ENCODE measurements around the gene TGIF1.

TGIF1 gene

DNA sequence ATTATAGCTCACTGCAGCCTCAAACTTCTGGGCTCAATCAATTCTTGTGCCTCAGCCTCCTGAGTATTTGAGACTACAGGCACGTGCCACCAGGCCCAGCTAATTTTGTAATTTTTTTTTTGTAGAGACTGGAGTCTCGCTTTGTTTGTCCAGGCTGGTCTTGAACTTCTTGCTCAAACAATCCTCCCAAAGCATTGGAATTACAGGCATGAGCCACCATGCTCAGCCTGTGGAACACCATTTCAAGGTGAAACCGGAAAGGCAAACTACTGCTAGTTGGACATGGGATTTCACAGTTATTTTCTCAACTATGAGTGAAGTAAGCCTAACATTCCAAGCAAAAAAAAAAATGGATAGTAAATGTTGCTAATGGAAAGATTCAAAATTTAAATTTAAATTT lies 20.9 kb upstream of the TGIF1 start:
- DNase-seq (ENCODE audit: low spot score), result no peak

DNA sequence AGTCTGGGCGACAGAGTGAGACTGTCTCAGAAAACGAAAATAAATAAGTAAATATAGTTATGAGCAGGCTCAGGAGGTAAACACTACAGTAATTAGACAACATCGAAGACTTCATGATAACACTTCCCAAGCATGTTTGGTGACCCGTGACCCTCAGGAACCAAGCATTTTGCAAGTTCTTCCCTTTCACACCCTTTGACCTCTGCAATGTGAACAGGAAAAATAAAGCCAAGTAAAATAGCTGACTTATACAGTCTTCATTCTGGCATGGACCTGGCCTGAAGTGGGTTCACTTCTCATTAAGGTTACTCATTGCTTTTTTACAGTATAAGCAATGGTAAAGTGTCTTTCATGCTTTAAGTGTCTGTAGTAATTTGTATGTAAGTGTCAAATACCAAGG lies 15.3 kb upstream of the TGIF1 start:
- DNase-seq (ENCODE audit: low spot score), result no peak

DNA sequence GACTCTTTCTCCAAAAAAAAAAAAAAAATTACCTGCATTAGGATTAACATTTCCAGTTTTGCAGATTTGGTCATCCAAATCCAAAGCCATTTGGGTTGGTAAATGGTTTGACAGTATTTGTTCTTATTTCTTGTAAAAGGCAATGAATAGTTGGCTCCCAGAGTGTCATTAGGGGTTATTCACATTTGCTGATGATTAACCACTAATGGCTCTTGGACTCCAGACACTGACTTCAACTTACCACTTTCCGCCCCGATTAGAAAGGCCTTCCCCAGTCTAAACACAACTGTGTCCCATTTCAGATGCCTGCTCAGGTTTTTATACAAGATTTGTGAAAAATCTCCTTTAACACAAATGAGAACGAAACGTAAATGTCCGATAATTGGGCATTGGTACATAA lies 9.6 kb upstream of the TGIF1 start:
- no peak for DNase-seq (ENCODE audit: low spot score)

DNA sequence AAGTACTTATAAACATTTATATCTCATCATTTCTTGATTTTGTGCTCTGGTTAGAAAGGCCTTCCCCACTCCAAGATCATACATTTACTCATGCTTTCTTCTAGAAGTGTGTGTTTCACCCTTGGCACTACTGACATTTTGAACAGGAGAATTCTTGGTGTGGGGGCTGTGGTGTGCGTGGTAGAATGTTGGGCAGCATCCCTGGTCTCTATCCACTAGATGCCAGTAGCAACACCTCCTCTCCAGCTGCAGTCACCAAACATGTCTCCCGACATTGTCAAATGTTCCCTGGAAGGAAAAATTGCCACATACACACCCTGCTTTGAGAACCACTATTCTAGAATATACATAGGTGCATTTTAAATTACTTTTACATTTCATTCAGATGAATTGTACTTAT lies 8.7 kb upstream of the TGIF1 start:
- peak; percentile 18 for DNase-seq (ENCODE audit: low spot score)

DNA sequence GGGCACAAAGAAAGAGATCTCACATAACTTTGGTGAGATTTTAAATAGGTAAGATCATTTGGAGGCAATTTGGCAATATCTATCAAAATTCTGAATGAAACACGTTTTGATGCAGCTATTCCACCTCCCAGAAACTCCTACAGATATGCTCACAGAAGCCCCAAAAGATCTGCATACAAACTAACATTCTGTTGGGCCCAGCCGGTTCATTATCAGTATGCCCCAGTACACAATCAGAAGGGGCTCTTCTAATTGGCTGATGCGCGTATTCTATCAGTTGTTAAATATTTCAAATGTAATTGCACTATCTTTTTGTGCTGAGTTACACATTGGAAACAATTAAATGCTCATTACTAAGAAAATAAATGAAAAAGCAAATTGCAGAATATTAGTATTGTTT lies 7.1 kb upstream of the TGIF1 start:
- DNase-seq (ENCODE audit: low spot score), result no peak

DNA sequence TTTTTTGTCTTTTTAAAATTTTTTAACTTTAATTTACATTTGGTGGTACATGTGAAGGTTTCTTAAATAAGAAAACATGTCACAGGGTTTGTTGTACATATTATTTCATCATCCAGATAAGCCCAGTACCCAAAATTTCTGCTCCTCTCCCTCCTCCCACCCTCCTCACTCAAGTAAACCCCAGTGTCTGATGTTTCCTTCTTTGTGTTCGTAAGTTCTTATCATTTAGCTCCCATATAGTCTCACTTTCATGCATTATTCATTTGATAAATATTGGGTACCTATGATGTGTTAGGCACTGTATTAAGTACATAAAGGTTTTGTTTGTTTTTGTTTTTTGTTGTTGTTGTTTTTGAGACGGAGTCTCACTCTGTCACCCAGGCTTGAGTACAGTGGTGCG lies 5.7 kb upstream of the TGIF1 start:
- no peak for DNase-seq (ENCODE audit: low spot score)

DNA sequence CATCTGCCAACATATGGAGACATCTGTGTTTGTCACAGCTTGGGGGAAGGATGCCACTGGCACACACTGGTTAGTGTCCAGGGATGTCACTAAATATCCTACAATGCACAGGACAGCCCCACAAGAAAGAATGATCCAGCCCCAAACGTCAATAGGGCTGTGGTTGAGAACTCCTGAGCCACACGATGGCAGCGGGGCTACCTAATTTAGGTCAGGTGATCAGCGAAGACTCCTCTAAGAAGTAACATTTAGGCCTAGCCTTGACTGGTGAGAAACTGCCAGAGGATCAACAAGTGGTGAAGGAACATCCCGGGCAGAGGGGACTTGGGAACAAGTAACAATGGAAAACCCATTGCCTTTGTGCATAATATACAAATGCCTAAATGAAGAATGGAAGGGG lies 5.0 kb upstream of the TGIF1 start:
- no peak for DNase-seq (ENCODE audit: low spot score)

DNA sequence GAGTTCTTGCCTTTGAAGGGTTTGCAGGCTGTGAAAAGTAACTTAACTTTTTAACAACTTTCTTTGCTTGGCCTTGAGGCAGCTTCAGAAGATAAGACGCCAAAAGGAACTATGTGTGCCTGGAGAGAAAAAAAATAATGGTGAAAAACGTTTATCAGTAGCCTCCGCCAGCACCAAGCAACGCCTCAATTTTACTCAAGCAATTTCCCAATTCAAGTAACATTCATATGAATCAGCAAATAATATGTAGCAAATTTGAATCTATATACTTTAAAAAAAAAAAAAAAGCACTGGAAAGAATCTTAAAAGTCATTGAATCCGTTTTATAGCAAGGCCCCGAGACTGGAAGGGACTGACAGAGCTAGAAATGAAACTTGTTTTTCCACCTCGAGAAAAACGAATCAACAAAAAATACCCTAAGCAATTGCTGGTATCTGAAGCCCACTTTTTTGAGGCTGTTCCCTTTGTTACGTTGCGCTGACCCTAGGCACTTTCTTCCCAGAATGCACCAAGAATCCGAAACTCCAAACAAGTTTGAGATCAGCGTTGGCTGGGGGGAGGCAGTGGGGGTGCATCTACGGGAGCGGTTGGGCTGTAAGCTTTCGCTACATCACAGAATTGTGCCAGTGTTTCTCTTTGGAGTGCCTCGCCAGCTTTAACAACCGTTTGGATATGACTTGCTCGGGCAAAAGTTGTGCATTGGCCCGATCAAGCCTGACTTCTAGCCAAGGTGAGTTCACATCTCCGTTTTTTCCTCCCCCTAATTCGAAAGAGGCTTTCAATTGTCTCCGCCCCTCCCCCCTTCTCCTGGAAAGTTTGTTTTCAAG lies 2.7 kb upstream of the TGIF1 start:
- peak; percentile 15 for DNase-seq (ENCODE audit: low spot score)

DNA sequence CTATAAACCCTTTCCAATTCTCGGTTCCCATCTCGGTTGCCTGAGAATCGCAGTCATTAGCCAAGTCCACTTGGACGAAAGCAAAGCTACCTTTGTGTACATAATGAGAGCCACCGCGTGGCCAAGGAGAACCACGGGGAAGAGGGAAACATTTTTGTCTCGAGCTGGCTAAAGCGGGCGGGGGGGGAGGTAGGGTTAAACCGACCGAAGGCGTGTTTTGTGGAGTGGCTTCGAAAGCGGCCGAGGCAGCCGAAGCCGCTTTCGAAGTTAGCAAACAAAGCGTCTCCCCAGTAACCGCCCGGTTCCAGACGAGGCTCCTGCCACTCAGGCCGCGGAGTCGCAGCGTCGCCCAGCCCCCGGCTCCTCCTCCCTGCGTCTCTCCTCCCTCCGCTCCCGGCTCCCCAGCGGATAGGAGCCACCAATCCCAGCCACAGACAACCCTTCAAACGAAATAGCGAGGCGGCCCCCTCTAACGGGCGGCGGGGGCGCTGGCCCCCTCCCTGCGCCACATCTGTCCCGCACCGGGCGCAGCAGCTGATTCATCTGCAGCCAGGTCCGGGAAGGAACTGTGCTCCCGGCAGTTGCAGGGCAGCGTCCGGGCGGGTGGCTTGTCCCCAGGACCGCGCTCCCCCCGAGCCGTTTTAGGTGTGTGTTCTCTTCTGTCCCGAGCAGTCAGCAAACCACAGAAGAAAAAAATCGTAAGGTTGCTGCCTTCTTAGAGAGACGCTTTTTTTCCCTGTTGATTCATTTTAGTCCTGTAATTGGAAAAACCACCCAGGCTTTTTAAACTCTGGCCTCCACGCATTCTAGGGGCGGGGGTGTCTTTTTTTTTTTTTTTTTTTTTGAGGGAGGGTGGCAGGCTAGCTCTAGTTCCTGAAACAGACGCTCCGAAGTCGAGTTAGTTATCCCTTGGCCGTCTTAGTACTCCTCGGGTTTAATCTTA lies 1.8 kb upstream of the TGIF1 start:
- peak; percentile 90 for DNase-seq (ENCODE audit: low spot score)

DNA sequence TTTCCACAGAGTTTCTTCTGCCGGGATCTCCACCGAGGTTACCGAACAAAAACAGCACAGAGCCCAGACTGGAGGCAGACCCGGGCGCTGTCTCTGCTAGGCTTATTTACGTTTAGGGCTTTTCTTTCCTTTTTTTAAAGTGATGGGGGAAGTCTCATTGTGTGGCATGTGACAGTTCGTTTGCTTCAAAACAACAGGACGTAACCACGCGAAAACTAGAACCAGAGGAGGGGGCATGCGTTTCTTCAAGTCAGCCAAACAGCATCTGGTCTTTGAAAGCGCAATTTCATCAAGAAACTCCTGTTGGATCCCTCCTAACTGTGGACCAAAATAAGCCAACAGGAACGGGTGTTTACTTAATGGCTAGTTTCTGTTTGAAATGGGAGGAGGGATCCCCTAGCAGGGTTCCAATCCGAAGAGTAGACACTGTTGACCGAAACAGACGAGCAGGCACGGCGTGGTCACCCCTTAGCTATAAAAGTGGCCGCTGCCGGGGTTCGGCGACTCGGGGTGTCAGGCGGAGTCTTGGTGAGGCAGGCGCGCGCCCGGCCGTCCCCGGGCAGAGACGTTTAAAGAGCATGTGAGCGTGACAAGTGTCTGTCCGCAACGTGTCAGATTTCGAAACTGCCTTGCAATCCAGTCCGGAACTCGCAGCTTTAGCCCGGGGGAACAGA lies 997 bp upstream of the TGIF1 start:
- DNase-seq (ENCODE audit: low spot score), result peak; percentile 21

DNA sequence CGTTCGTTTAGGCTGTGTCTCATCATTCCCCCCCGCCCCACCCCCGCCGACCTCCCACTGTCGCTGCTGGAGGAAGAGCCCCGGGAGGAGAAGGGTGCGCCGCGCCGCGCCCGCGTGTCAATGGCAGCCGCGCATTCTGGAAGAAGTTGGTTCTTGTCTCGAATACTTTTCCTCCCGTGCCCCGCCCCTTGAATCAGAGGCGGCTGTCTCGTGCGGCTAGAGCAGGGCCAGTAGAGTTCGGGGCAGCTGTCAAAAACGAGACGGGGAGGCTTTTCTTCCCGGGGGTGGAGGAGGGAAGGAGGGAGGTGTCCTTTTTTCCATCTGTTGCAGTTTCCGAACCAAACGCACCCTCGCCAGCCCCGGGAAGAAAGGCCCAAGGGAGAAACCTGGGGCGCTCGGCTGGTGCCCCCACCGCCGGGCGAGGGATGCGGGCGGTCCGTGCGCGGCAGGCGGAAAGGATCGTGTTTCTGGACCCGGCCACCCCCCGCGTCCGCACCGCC lies 410 bp upstream of the TGIF1 start:
- peak; percentile 51 for DNase-seq (ENCODE audit: low spot score)

DNA sequence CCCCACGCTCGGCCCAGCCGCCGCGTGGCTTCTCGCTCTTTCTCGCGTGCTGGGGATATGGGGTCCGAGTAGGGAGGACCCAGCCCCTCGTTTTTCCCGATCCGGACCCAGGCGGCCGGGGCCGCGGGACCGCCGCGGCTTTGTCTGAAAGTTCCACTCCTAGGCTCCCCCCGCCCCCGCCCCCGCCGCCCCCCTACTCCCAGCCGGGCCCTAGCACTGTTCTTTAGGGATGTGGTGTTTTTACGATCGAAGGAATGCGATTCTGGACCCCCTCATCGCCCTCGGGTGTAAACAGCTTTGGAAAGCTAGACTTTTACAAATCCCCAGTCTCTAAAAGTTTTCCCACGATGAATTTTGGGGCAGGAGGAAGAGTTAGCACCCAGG lies 819 bp downstream of the TGIF1 start:
- DNase-seq (ENCODE audit: low spot score), result no peak

DNA sequence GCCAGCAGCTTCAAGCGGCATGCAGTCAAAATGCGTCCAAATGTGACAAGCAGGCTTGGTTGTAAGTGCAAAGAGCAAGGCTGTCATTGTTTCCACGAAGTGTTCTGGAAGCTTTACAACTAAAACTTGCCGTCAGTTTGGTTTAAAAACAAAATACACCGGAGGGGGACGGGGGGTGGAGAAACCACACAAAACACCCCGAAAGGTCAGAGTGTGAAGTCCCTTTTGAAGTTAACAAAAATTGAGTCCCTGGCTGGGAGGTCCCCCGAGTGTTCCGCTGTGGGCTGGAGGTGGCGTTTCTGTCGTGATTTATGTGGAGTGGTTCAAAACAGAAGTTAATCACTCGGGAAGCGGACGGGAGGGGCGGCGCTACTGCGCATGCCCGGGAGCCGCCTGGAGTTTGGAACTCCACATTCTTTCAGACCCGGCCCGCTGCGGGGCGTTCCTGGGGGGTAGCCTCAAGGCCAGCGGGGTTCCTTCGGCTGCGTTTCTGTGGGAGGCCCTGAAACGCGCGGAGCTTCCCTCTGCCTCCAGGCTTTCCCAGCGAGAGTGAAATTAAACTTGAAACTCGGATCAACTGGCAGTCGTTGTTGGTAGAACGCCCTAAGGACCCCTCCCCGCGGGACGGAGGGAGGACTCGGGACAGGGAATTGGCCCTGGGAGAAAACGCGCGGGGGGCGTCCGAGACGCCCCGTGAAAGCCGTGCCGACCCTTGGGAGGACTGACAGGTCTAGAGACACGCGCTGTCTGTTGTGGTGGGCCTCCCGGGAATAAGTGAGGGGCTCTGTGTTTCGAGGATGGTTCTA lies 1.4 kb downstream of the TGIF1 start:
- DNase-seq (ENCODE audit: low spot score), result peak; percentile 65

DNA sequence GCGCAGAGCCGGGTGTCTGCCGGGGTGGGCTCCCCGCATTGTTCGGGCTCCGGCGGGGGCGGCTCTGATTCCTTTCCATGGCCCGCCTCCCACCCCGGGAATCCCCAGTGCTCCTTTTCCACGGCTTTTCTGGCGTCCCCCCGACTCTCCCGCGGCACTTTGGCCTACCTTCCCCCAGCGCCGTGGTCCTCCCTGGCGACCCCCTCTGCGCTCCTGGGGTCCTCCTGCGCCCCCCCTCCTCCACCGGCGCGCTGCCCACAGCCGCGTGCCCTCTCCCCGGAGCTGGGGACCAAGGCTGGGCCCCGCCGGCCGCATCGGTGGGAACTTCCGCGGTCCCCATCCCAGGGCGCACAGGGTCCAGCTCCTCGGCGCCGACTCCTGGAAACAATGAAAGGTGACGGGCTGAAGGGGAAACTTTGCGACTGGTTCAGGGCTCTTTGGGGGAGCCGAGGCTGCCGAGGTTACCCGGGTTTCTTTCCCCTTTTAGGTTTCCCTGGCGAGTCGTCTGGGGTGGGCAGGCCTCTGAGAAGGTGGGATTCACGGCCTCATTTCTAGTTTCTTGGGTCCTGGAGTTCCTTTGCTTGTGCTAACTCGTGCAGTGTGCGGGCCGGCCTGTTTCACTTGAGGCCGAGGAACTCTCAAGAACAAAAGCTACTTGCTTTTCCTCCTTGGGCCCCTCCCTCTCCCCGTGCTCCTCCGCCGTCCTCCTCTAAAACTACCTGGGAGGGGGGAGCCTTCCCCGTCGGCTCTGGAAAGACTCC lies 2.2 kb downstream of the TGIF1 start:
- no peak for DNase-seq (ENCODE audit: low spot score)

DNA sequence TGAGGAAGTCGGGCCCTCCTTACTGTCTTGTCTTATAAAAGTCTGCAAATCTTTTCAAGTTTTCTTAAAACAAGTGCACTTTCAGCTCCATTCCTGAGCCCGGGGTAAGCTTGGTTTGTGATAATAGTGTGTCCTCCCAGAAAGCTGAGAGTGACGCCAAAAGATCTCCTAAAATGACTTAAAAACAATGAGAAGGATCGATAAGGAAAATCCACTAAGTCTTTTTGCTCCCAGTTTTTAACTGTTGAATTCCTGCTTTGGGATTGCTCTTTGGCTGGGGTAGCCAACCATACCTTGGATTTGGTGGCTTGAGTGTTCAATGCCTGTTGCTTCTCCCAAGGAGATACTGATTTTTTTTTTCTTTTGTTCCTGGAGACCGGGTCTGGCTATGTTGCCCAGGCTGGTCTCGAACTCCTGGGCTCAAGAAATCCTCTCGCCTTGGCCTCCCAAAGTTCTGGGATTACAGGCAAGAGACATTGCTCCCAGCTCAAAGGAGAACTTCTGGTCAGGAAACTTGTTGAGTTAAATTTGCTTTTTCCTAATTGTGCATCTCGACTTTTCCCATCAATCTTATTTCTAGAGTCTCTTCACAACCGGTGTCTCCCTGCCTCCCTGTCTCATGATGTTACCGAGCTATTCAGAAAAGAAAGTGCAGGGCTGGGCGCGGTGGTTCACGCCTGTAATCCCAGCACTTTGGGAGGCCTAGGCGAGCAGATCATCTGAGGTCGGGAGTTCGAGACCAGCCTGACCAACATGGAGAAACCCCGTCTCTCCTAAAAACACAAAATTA lies 3.0 kb downstream of the TGIF1 start:
- no peak for DNase-seq (ENCODE audit: low spot score)

DNA sequence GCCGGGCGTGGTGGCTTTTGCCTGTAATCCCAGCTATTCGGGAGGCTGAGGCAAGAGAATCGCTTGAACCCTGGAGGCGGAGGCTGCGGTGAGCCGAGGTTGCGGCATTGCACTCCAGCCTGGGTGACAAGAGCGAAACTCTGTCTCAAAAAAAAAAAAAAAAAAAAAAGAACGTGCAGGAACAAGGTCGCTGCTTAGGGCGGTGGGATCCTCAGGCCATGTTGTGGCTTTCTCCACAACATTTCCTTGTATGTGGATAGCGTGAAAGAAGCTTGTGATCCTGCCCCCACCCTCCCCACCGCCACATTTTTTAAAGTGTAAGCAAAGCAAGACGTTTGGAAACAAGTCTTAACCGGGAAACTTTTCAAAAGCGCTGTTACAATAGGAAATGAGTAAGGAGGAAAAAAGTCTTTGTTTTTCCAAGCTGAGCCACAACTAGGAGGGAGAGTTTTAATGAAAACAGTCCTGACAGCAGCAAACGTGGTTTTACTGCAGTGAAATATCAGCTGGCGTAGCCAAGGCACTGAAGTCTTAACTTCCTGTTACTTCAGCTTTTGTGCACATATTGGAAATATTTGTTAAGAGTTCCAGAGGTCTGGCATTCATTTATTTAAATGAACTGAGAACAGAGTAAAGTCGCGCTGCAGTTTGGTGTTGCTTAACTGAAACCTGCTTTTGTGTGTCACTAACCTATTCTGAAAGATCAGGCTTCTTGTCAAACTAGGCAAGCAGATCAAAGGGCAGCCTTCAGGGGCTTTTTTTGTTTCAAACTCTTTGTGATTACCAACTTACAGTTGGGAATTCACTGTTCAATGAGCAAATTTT lies 3.8 kb downstream of the TGIF1 start:
- DNase-seq (ENCODE audit: low spot score), result no peak

DNA sequence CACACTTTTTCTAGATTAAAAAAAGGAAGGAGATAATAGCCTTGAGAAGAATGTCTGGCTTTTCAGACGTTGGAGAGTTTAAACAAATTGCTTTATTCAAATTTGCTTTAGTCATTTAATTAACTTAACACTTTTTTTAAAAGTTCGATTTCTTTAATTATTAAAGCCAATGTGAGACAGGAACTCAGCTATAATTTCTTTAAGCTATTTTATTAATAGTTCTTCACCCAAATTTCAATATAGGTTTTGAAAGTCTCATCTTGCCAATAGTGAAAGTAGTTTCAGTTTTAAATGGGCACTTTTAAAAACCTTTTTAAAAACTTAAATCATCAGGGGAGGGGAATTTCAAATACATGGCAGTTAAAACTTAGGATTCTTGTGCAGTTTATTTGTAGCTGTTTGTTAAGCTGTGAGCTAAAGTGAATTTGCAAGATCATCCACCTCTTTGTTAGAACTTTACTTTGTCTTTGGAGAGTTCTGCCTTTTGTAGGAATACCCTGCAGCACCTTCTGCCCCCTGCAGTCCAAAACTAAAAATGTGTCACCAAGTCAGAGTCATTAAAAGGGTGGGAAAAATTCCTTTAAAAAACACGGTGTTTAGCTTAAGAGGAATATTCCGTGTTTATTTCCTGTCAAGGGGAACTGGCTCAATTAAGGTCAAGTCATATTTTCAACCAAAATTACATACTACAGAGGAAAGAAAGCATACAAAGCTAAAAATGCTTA lies 4.6 kb downstream of the TGIF1 start:
- peak; percentile 28 for DNase-seq (ENCODE audit: low spot score)

DNA sequence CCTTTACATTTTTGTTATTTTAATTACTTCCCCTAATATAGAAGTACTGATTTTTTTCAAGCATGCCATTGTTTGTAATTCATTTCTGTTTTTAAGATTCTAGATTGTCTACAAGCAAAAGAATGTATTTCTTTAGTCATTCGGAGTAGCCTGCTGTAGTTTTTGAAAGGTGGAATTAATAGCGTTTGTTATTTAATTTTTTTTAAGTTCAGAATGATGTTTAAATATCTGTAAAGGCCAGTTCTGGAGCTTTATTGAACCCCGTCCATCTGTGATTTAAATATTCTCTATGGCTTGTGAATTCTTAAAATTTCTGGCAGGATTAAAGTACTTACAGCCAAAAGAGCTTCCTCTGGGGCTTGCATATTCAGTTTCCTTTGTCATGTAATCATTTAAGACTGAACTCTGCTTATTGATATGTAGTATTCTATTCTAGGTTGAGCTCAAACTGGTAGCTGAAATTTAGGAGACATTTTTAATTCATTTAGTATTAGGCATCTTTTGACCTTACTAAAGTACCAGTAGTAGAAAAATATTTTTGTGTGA lies 5.2 kb downstream of the TGIF1 start:
- no peak for DNase-seq (ENCODE audit: low spot score)

All from SK-N-DZ (cell line).